Omental fat pad (tissue), 4 donors: ENCODE results near the gene FHOD3. TPM values are rescaled to one million over a fixed set of nuclear protein-coding genes. Genes with fewer than 3 reads are reported as not detected.

ENCODE experiments used
- ATAC-seq: fragments of 150-250 bp; one replicate; pipeline ENCODE4 v1.9.1; 2016; ENCODE audit warnings: mild to moderate bottlenecking, moderate library complexity; ENCODE audit not compliant: low FRiP score
- DNase-seq: peaks from one replicate; pipeline ENCODE4 v3.0.0-alpha.2; 2019; ENCODE audit warnings: low spot score
- total RNA-seq, 4 donors: library from RNA; depleted of rRNA; stranded (reverse); fragments of >200 nt; gene quantifications; one replicate each; pipeline ENCODE4 v1.1.0, GENCODE V29; 2016
- TF ChIP-seq, protein P1 (sequence below), 3 donors: fragments of 450-650 bp; IDR thresholded peaks; one replicate each; pipeline ENCODE4 v1.5.1; 2016 to 2017; ENCODE audit warnings: antibody characterized with exemption in 3 of 3, mild to moderate bottlenecking in 3 of 3, moderate library complexity in 2 of 3

FHOD3 gene
- total RNA-seq, 4 donors from 2014 or later, result 0.96 to 3.8 (median 2.3) TPM

DNA sequence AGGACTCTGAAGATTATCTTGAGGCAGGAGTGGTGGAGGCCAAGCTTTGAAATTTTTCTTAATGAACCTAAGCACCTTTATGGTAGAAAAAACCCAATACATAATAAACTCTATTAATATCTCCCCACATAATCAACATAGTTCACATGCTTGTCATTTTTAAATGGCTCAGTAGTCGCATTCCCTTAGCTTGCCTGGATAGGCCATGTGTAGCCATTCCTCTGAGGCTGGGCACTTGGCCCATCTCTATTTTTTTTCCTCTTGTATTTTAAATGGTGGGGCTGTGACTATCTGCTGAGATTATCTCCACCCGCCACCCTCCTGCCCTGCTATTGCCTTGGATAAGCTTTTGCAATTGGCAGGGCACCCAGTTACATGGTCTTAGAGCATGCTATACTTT, 143.1 kb downstream of the FHOD3 start:
- DNase-seq (no peak), ATAC-seq (no peak)

DNA sequence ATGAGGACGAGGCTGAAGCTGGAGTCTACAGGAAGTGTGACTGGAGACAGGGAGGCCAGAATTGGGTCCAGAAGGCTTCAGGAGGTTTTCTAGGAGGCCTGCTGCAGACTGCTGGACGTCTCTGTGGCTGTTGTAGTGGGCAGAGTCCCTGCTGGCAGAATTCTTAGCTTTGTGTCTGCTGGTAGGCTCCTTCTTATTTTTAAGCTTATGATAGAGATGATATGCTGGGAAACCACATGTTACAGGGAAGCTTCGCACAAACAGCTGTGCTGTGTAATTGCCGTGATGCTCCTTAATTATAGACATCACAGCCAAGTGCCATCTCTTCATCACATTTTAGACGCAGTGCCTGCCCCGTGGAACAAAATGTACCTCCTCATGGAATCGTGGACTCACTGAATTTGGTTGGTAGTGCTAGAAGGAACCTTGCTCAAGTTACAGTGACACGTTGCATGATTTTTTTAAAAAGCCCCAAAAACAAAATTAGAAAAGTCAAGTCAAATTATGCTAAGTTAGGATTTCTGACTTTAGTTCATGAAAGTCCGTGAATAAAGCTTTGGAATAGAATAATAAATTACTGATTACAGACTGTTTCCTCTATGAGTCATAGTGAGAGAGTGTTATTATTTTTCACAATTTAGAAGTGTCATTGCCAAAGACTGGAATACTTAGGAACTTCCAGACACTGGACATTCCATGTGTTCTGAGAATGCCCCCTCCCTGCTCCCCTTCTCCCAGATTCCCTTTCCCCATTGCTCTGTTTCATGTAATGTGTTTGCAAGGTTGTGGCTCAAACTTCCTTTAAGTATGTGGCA, 144.1 kb downstream of the FHOD3 start:
- TF ChIP-seq, protein P1, sequence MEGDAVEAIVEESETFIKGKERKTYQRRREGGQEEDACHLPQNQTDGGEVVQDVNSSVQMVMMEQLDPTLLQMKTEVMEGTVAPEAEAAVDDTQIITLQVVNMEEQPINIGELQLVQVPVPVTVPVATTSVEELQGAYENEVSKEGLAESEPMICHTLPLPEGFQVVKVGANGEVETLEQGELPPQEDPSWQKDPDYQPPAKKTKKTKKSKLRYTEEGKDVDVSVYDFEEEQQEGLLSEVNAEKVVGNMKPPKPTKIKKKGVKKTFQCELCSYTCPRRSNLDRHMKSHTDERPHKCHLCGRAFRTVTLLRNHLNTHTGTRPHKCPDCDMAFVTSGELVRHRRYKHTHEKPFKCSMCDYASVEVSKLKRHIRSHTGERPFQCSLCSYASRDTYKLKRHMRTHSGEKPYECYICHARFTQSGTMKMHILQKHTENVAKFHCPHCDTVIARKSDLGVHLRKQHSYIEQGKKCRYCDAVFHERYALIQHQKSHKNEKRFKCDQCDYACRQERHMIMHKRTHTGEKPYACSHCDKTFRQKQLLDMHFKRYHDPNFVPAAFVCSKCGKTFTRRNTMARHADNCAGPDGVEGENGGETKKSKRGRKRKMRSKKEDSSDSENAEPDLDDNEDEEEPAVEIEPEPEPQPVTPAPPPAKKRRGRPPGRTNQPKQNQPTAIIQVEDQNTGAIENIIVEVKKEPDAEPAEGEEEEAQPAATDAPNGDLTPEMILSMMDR (IDR thresholded peaks at IDR 0.05), result no peak
- DNase-seq (no peak), ATAC-seq (peak; percentile 86)

More for the DNA sequence above, 143.1 kb downstream of the FHOD3 start:
- TF ChIP-seq, protein P1 (IDR thresholded peaks at IDR 0.05), result no peak

DNA sequence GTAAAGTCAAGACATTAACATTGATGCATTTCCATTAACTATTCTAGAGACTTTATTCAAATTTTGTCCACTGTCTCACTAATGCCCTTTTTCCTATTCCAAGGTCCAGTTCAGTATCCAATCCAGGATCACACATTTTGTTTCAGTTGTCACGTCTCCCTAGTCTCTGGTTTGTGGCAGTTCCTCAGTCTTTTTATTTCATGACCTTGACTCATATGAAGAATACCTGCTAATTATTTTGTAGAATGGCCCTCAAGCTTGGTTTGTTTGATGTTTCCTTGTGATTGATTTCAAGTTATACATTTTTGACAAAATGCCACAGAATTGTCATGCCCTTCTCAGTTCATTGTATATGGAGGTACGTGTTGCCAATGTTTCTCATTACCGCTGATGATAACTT, 145.2 kb downstream of the FHOD3 start:
- ATAC-seq, result no peak
- DNase-seq, result no peak
- TF ChIP-seq, protein P1 (IDR thresholded peaks at IDR 0.05), result no peak

DNA sequence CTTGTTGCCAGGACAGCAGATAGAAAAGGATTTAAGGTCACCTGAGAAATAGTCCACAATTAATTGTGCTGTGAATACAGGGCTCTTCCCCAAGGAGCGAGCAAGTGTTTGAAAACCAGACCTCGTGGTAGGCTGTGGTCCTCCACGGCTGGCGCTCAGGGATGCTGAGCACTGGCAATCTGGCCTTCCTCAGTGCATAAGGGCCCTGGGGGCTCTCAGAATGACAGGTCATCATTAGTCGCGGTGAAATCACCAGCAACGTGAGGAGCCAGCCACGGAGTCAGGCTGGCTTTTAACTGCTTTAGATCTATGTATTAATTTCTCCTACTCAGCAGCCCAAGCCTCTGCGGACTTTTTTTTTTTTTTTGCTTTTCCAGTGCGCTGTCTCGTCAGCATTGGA, 148.5 kb downstream of the FHOD3 start:
- no peak for ATAC-seq
- no peak for DNase-seq
- TF ChIP-seq, protein P1 (IDR thresholded peaks at IDR 0.05), result no peak

DNA sequence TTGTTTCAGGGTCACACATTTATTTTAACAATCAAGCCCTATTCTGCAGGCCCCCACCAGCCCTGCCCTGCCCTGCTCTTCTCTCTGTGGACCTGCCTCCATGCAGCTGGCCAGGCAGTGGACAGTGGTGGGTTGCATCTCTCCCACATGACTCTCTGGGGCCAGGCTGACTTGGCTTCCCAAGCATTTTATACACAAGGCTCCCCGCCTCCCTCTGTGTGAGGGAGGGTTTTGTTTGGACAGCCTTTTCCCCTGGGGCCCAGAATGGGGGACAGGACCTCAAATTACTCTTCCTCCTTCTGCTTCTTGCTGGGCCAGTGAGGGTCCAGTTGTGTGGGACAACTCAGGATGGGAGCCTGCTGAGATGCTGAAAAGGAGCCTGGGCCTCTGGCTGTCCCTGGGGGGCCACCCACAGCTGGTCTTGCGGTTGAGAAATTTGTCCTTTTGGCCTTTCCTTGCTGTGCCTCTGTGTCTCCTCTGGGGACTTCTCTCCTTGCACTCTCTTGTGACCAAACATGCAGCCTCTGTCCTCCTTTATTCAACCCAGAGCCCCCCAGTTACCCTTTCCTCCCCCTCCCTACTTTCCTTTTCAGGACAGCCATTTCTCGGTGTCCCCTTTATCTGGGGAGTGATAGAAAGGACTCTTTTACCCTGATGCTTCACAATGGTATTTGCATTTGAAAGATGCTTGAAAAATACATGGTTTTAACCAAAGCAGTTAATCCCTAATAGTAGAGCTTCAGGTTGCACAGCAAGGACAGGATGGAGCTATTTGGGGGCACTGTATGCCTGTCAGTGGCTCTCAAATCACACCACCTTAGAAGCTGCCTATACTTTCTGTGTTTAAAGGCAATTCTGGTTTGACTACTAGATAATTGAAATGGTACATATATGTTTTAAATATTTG, 151.1 kb downstream of the FHOD3 start:
- TF ChIP-seq, protein P1 (IDR thresholded peaks at IDR 0.05), result no peak
- DNase-seq, result no peak
- no peak for ATAC-seq

DNA sequence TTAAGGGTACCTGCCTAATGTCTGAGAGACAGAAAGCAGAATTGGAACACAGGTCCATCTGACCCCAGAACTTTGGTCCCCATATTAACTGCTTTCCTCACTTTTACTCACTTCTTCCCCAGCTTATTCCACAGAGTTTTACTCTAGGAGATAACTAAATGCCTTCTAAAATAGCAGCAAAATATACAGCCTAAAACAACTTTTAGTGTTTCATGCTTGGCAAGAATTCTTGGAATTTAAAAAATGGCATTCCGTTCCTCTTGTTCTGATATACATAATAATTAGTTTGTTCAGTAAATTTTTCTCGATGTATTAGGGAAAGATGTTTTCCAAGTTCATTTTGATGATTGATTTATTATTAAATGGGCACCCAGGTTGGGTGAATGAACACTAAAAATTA, 151.9 kb downstream of the FHOD3 start:
- no peak for ATAC-seq
- DNase-seq, result no peak
- TF ChIP-seq, protein P1 (IDR thresholded peaks at IDR 0.05), result no peak
